OCI-M1 (cell line): Measurements from ENCODE around the gene HERC6.
"Not testable (repeated sequence)": the region's sequence is repeated elsewhere in the genome, so short reads cannot be mapped to it uniquely, and the experiment has no call there.

Experiments
- DNase-seq: peaks from one replicate; lab custom pipeline; 2025; lab: John Stamatoyannopoulos, UW

HERC6 gene

GRCh38 chr4:88378691-88379559 lies at the start of gene HERC6:
Gene HERC6, plus strand, starts transcription at chr4:88378852. Its CDS starts 70 bp downstream, at chr4:88378922.
- DNase-seq = peak; percentile 97

GRCh38 chr4:88333741-88334405 lies 44.8 kb upstream of the HERC6 start:
- DNase-seq = no peak

GRCh38 chr4:88335092-88335665 lies 43.5 kb upstream of the HERC6 start:
- DNase-seq = no peak

- DNase-seq = peak; percentile 19
Measured at GRCh38 chr4:88341227-88342192, 37.1 kb upstream of the HERC6 start.

- not testable (repeated sequence) for DNase-seq
Measured at GRCh38 chr4:88346902-88347301, 31.8 kb upstream of the HERC6 start.

- DNase-seq = not testable (repeated sequence)
Measured at GRCh38 chr4:88348761-88349160, 29.9 kb upstream of the HERC6 start.

- peak; percentile 43 for DNase-seq
Measured at GRCh38 chr4:88350786-88351185, 27.9 kb upstream of the HERC6 start.

- no peak for DNase-seq
Measured at GRCh38 chr4:88352062-88352740, 26.5 kb upstream of the HERC6 start.

- DNase-seq = peak; percentile 23
Measured at GRCh38 chr4:88353324-88353723, 25.3 kb upstream of the HERC6 start.

- DNase-seq = no peak
Measured at GRCh38 chr4:88356771-88357170, 21.9 kb upstream of the HERC6 start.

- no peak for DNase-seq
Measured at GRCh38 chr4:88357262-88357661, 21.4 kb upstream of the HERC6 start.

- DNase-seq = no peak
Measured at GRCh38 chr4:88359558-88359957, 19.1 kb upstream of the HERC6 start.

GRCh38 chr4:88360256-88360655 lies 18.4 kb upstream of the HERC6 start:
- no peak for DNase-seq

GRCh38 chr4:88360791-88361190 lies 17.9 kb upstream of the HERC6 start:
- no peak for DNase-seq

GRCh38 chr4:88361217-88361773 lies 17.4 kb upstream of the HERC6 start:
- DNase-seq = not testable (repeated sequence)

GRCh38 chr4:88366460-88366859 lies 12.2 kb upstream of the HERC6 start:
- no peak for DNase-seq

GRCh38 chr4:88367826-88368225 lies 10.8 kb upstream of the HERC6 start:
- DNase-seq = no peak

GRCh38 chr4:88369180-88369812 lies 9.4 kb upstream of the HERC6 start:
- peak; percentile 77 for DNase-seq

GRCh38 chr4:88381123-88381522 lies 2.5 kb downstream of the HERC6 start:
- DNase-seq = no peak

GRCh38 chr4:88382621-88383020 lies 4.0 kb downstream of the HERC6 start:
- DNase-seq = peak; percentile 70
